NB4 (cell line): ENCODE results near the gene RNASEH2C.

Experiments
- POLR2A ChIP-seq: IDR thresholded peaks from 2 replicates; pipeline ENCODE4 v1.6.1; 2011; ENCODE audit warnings: mild to moderate bottlenecking; ENCODE audit not compliant: insufficient read length; ENCODE audit errors: extremely low read depth
- TF ChIP-seq, protein P1 (sequence below): IDR thresholded peaks from one replicate; pipeline ENCODE4 v1.5.1; 2012; ENCODE audit warnings: low read depth, low read length

DNA sequence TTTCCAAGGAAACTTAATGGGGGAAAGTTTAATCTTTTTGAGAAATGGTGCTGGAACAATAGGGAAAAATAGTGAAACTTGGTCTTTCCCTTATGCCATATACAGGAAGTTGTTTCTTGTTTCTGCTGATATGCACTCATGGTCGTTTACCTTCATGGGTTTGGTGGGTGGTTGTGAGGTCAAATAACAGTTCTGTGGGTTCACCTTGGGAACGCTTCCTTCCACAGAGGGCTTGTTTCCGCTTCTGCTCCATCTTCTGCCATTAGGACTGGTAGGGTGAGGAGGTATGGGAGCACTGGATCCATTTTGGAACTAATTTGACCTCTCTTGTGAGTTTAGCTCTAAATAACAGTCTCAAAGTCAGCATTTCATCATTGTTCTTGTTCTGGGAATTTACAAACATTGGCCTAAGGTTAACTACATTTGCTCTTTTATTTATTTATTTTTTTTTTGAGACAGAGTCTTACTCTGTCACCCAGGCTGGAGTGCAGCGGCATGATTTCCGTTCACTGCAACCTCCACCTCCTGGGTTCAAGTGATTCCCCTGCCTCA is 40.3 kb downstream of the RNASEH2C start:
- TF ChIP-seq, protein P1, sequence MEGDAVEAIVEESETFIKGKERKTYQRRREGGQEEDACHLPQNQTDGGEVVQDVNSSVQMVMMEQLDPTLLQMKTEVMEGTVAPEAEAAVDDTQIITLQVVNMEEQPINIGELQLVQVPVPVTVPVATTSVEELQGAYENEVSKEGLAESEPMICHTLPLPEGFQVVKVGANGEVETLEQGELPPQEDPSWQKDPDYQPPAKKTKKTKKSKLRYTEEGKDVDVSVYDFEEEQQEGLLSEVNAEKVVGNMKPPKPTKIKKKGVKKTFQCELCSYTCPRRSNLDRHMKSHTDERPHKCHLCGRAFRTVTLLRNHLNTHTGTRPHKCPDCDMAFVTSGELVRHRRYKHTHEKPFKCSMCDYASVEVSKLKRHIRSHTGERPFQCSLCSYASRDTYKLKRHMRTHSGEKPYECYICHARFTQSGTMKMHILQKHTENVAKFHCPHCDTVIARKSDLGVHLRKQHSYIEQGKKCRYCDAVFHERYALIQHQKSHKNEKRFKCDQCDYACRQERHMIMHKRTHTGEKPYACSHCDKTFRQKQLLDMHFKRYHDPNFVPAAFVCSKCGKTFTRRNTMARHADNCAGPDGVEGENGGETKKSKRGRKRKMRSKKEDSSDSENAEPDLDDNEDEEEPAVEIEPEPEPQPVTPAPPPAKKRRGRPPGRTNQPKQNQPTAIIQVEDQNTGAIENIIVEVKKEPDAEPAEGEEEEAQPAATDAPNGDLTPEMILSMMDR: no peak
- TF ChIP-seq POLR2A: no peak
